WERI-Rb-1 (cell line): ENCODE measurements around the gene ARHGEF26.

Experiments used
- DNase-seq: peaks from one replicate; pipeline ENCODE4 v3.0.0-alpha.2; 2020
- H3K27ac ChIP-seq: fragments of 250-450 bp; sonication (Bioruptor Pico); 2 replicates; pipeline ENCODE4 v1.5.1; 2020; ENCODE audit warnings: mild to moderate bottlenecking, moderate library complexity
- H3K27me3 ChIP-seq: fragments of 250-450 bp; sonication (Bioruptor Pico); 2 replicates; pipeline ENCODE4 v1.5.1; 2021; ENCODE audit warnings: mild to moderate bottlenecking, low read depth, moderate library complexity; ENCODE audit not compliant: insufficient read depth, severe bottlenecking
- H3K36me3 ChIP-seq: fragments of 250-450 bp; sonication (Bioruptor Pico); 2 replicates; pipeline ENCODE4 v1.5.1; 2020; ENCODE audit warnings: mild to moderate bottlenecking, moderate library complexity
- H3K4me3 ChIP-seq: 2 replicates; pipeline ENCODE4 v1.5.1; 2011; ENCODE audit warnings: low read depth, mild to moderate bottlenecking, control low read depth, low read length
- H3K9me3 ChIP-seq: fragments of 250-450 bp; sonication (Bioruptor Pico); 2 replicates; pipeline ENCODE4 v1.5.1; 2021; ENCODE audit warnings: mild to moderate bottlenecking, moderate library complexity; ENCODE audit not compliant: severe bottlenecking
- CTCF ChIP-seq: IDR thresholded peaks from 2 replicates; pipeline ENCODE4 v1.5.1; 2011; ENCODE audit warnings: low read depth, mild to moderate bottlenecking, control low read depth, inconsistent platforms, low read length

Gene ARHGEF26

GRCh38 chr3:154304116-154304786, 183.1 kb downstream of the ARHGEF26 start:
- no peaks in the 10 kb centered on the region for H3K9me3 ChIP-seq
- no peak for TF ChIP-seq CTCF
- H3K27me3 ChIP-seq, result no peaks in the 10 kb centered on the region
- H3K4me3 ChIP-seq, result no peak overlapping the region
- no peak for DNase-seq
- H3K36me3 ChIP-seq, result peaks cover 92% of the 10 kb centered on the region
- H3K27ac ChIP-seq, result no peak overlapping the region

GRCh38 chr3:154304936-154305335, 183.7 kb downstream of the ARHGEF26 start:
- no peak for DNase-seq
- Histone ChIP-seq H3K27ac (no peak overlapping the region), H3K36me3 (peaks cover 92% of the 10 kb centered on the region), H3K9me3 (no peaks in the 10 kb centered on the region), H3K27me3 (no peaks in the 10 kb centered on the region), H3K4me3 (no peak overlapping the region)
- TF ChIP-seq CTCF, result no peak

DNA sequence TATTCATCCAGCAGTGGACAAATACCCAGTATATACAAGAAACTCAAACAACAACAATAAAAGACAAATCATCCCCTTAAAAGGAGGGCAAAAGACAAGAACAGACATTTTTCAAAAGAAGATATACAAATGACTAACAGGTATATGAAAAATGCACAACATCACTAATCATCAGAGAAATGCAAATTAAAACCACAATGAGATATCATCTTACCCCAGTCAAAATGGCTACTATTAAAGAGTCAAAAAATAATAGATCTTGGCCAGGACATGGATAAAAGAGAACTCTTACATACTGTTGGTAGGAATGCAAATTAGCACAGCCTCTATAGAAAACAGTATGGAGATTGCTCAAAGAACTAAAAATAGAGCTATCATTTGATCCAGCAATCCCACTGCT, 186.2 kb downstream of the ARHGEF26 start:
- Histone ChIP-seq H3K36me3 (peaks cover 81% of the 10 kb centered on the region), H3K27ac (no peak overlapping the region), H3K27me3 (no peaks in the 10 kb centered on the region), H3K9me3 (no peaks in the 10 kb centered on the region), H3K4me3 (no peak overlapping the region)
- TF ChIP-seq CTCF, result no peak
- no peak for DNase-seq
